ENCODE measurements around the gene ZP2.

DNA sequence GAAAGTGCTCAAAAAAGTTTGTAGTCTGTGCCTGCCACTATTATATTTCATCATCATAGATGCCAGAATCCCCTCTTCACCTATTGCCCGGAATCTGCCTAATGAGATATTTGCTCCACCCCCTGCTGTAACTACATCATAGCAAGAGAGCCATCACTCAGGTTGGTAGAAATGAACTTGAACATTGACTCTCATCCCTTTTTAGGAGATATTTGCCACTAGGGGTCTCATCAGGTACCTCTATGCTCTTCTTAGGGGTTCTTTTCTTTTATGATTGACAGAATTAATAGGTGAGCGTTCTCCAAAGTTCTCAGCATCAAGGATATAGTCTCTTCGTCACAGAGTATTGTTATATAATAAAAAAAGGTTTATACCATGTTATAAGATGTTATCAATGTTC, 42.1 kb upstream of the ZP2 start:
- TF ChIP-seq CTCF (IDR thresholded peaks at IDR 0.05 in 4 of 5, conservative IDR thresholded peaks at IDR 0.05 in 1 of 5) (no peak), POLR2A (IDR thresholded peaks at IDR 0.05) (no peak)

All from gastrocnemius medialis (tissue), 4 donors.